Tongue (tissue), 2 donors: ENCODE data around the gene KRT6B. TPM values are rescaled to one million over a fixed set of nuclear protein-coding genes. Genes with fewer than 3 reads are reported as not detected.
"Not testable (repeated sequence)": the region's sequence is repeated elsewhere in the genome, so short reads cannot be mapped to it uniquely, and the experiment has no call there.

Source experiments
- DNase-seq: peaks from one replicate; pipeline ENCODE4 v3.0.0-alpha.2; 2015
- total RNA-seq: library from RNA; depleted of rRNA; stranded (reverse); fragments of >200 nt; gene quantifications from one replicate; pipeline ENCODE4 v1.2.3, GENCODE V29; 2014

Gene KRT6B
- total RNA-seq, 1 donor from 2014 or later: 17.0 TPM

- no peak for DNase-seq
Measured at GRCh38 chr12:52469853-52470252, 17.9 kb upstream of the KRT6B start.

GRCh38 chr12:52464897-52465296 lies 13.0 kb upstream of the KRT6B start:
- peak; percentile 20 for DNase-seq

GRCh38 chr12:52461693-52462092 lies 9.7 kb upstream of the KRT6B start:
- DNase-seq: peak; percentile 13

GRCh38 chr12:52458861-52459260 lies 6.9 kb upstream of the KRT6B start:
- DNase-seq: no peak

- DNase-seq: no peak
Measured at GRCh38 chr12:52455821-52456220, 3.9 kb upstream of the KRT6B start.

GRCh38 chr12:52454411-52455201 lies 2.7 kb upstream of the KRT6B start:
- no peak for DNase-seq

- no peak for DNase-seq
Measured at GRCh38 chr12:52448228-52448627, 3.7 kb downstream of the KRT6B start.

GRCh38 chr12:52447196-52447595 lies 4.8 kb downstream of the KRT6B start:
- not testable (repeated sequence) for DNase-seq

GRCh38 chr12:52446367-52447045 lies 5.4 kb downstream of the KRT6B start:
- no peak for DNase-seq

GRCh38 chr12:52445876-52446275 lies 6.1 kb downstream of the KRT6B start:
- no peak for DNase-seq

GRCh38 chr12:52444647-52445595 lies 7.0 kb downstream of the KRT6B start:
- DNase-seq: no peak

GRCh38 chr12:52443966-52444365 lies 8.0 kb downstream of the KRT6B start:
- DNase-seq: no peak

- peak; percentile 25 for DNase-seq
Measured at GRCh38 chr12:52442600-52443061, 9.3 kb downstream of the KRT6B start.

GRCh38 chr12:52441320-52441911 lies 10.5 kb downstream of the KRT6B start:
- DNase-seq: no peak

GRCh38 chr12:52440821-52441319 lies 11.1 kb downstream of the KRT6B start:
- DNase-seq: peak; percentile 35

- no peak for DNase-seq
Measured at GRCh38 chr12:52439845-52440244, 12.1 kb downstream of the KRT6B start.

- DNase-seq: no peak
Measured at GRCh38 chr12:52439420-52439819, 12.5 kb downstream of the KRT6B start.

- DNase-seq: no peak
Measured at GRCh38 chr12:52438305-52439301, 13.3 kb downstream of the KRT6B start.

- no peak for DNase-seq
Measured at GRCh38 chr12:52437508-52437907, 14.4 kb downstream of the KRT6B start.

- no peak for DNase-seq
Measured at GRCh38 chr12:52436828-52437474, 15.0 kb downstream of the KRT6B start.
